ENCODE results near the gene ATP10A.

Gene ATP10A

DNA sequence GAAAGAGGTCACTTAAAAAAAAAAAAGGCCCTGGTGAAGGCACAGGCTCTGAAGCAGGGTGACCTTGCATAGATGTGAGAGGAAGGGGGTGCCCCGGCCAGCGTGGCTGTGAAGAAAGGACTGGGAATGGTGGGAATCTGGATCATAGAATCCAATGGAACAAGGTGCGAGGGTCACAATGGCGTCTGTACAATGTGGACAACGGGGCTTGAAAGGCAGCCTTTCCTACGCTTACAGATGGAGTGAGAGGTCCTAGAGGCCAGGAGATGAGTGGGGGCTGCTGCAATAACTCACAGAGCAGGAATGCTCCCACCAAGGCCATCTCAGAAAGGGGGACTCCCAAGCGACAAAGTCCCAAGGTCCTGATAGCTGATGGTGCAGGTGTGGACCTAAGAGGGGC, 162.2 kb downstream of the ATP10A start:
- no peak for DNase-seq (ENCODE audit: low spot score)

- no peak for DNase-seq (ENCODE audit: low spot score)
These were observed 165.5 kb downstream of the ATP10A start for GRCh38 chr15:25697586-25697985.

- DNase-seq (ENCODE audit: low spot score) = no peak
These were observed 167.0 kb downstream of the ATP10A start for GRCh38 chr15:25695875-25696760.

DNA sequence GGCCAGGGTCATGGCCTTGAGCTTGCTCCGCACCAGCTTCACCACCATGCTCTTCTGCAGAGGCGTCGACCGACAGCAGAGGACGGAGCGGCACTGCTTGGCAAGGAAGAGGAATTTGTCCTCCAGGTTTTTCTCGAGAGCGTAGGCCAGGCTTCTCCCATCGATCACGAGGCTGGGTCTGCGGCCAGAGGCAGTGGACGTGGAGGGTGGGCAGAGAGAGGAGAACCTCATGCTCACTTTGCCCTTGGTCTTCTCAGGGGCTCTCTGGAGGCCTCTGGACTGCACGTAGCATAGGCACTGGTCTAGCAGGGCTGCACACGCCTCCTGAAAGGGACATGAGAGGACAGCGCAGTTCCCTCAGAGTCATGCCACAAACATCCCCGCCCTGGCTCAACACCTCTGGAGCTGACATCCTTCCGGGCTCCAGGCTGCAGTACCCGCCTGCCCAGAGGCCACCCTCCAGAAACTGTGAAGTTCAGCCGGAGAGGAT, 168.3 kb downstream of the ATP10A start:
- DNase-seq (ENCODE audit: low spot score) = no peak

DNA sequence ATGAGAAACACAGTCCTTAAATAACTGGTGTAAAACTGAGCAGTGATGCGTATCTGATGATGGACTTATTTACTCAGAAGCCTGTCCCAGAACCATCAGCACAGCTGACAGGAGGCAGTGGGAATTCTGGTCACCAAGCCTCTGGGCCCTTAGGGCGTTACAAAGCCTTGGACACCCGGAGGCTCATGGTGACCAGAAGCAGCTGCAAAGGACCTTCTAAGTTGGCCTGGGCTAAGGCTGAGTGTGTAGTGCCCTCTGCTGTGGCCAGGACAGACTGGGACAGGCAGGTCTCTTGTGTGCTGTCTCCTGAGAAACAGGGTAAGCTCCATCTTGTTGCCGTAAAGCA, 168.9 kb downstream of the ATP10A start:
- DNase-seq (ENCODE audit: low spot score) = no peak

- DNase-seq (ENCODE audit: low spot score) = peak; percentile 73
These were observed 169.5 kb downstream of the ATP10A start for GRCh38 chr15:25693321-25694238.

DNA sequence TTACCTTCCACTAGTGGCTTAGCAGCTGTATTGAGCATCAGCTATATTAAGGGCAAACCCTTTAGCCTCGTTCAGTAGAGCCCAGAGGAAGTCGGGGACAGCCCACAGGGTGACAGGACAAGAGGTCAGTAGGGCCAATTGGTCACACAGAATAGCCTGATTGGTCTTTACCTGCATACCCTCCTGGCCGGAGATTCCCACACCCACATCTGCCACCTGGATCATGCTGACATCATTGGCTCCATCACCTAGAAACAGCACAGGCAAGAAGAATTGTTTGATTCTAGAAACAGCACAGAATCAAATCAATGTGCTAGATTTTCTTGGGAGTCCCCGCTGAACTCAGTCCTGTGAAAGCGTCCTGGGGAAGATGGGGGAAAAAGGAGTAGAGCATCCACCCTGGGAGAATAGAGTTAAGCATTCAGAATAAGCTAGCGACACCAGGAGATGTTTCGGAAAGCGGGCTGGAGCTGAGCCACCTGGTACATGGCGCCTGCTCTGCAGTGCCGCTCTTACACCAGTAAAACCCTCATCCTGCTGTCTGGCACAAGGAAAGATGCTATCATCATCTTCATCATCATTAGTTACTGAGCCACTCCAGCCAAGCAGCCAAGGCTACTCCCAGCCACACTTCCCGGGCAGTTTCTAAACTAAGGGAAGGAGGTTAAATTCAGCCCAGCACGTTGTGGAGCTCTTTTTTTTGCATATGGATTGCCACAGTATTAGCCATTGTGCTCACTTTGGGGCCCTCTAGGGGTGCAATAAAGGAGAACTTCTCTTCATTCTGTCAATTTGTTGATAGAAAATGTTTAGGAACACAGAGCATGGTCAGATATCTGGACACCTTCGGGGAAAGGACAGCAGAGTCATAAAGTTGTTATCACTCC, 171.3 kb downstream of the ATP10A start:
- peak; percentile 29 for DNase-seq (ENCODE audit: low spot score)

DNA sequence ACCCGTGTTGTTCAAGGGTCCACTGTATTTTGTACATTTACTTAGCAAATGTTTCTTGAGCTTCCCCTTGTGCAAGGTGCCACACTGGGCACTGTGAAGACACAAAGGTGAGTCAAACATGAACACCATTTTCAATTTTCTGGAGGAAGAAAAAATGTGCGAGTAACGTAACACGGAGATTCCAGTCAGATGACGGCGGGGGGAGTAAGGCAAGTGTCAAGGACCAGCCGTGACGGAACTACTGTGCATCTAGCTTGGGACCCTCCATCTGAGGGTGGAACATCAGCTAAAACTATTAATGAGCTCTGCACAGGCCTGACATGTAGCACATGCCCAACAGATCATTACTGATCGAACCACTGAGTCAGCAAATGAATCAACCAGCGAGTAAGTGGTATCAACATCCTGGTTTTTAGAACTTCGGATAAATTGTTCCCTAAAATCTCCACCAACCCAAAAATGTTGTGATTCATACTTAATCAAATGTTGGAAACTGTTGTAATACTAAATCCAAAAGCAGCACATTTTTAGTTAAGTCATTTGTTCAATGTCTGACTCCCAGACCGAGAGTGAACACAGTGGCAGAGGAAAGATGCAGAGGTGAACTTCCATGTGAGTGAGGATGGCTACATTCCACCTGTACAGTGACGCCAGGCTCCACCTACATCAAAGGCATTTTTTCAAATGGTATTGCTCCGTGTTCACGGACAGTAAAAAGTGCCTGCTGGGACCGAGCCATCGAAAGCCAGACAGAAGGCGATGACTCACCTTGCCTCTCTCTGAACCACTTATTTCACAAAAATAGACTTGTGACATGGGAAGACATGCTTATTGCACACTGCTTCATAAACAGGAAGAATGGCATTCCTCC, 172.2 kb downstream of the ATP10A start:
- DNase-seq (ENCODE audit: low spot score) = peak; percentile 81

DNA sequence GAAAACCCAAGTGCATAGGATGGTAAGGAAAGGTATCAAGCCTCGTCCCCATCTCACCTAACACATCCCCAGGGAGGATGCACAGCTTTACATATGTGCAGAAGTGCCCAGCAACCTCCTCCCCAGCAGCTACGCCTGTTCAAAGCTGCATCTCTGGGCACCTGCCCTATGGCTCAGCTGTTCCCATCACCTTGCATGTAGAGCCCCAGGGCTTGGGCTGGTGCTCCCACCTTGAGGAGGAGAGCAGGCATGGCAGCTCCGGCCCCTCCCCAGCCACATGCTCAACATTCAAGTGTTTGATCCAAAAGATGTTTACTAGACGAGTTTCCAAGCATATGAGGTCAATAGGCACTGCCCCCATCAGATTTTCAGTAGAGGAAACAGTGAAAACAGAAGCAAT, 173.5 kb downstream of the ATP10A start:
- no peak for DNase-seq (ENCODE audit: low spot score)

DNA sequence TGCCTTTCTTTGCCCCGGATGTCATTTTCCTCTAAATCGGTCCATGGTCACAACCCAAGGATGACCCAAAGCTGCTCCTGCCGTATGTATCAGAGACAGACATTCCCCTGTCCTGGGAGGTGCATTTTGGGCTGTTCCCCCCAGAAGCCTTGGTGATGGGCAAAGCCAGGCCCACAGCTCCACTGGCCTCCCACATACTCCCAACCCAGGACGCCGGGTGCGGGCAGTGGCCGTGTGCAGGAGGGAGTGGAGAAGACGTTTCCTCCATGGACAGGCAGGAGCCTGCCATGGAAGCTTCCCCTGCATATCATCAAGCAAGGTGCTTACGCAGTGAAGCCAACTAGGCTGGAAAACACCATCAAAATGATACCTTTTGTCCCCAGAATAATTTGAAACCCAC, 175.0 kb downstream of the ATP10A start:
- no peak for DNase-seq (ENCODE audit: low spot score)

DNA sequence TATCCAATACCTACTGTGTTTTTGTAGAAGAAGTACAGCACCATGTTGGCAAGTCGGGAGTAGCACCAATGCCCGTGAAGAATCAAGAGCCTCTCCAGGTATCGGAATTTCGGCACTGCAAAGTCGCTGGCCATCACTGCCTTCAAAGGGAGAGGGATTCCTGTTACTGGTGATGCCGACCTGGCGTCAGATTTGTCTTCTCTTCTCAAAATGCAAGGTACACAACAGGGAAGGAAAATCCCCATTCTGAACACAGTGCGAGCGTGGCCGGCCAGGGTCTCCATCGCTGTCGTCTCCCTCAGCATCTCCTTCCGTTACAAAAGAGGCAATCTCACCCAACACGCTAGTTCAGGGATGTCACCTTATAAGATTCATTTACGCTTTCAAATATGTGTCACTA, 175.4 kb downstream of the ATP10A start:
- no peak for DNase-seq (ENCODE audit: low spot score)

- no peak for DNase-seq (ENCODE audit: low spot score)
These were observed 175.9 kb downstream of the ATP10A start for GRCh38 chr15:25687276-25687675.

DNA sequence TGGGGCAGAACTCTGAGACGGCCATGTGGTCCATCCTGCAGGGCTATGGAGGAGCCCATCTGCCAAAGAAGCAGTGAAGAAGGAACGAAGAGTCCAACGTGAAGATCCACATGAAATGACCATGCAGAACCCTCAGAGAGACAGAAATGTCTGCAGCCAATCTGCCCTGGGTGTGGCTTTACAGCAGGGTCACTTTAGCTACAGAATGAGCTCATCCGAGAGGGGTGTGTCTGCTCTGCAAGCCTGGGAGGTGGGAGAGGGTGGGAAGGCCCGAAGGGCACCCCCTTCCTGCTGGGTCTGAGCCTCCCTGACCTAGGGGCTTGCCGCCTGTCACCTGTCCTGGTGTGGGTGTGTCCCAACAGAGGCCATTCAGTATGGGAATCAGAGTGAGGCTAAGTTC, 176.3 kb downstream of the ATP10A start:
- no peak for DNase-seq (ENCODE audit: low spot score)

DNA sequence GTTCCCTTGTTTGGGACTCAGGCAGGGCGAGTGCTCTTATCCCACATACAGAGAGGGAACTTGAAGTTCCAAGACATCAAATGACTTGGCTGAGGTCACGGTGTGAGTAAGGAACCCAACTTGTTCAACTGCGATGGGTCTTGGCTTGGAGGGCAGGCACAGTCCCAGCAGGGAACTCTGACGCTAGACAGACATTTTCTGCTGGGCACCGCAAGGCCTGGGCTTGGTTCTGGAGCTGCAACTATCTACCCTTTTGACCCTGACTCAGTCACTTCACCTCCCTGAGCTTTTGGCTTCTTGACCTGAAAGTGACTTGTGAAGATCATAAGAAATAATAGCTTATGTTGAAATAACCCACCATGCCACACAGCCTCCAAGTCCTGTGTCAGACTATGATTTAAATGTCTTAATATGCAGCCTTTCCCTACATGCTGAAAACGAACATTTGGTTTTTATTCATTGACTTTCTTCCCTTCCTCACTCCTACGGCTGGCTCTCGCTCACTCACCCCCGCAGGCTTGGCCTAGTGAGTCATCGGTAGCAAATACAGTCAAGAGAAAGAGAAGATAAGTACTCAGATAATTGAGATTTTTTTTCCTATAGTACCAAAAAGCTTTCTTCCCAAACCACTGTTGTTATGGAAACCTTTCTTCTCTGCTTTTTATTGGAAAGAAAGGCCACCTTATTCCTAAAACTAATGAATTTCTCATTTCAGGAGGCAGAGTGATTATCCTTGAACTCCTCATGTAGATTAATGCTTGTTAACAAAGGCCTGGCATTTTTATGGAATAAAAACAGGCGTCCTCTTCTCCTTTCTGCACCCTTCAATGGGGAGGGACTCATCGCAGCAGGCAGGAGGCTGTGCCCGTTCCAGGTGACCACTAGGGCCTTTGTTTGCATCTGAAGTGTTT, 178.4 kb downstream of the ATP10A start:
- DNase-seq (ENCODE audit: low spot score) = peak; percentile 91

GRCh38 chr15:25683911-25684310, 179.2 kb downstream of the ATP10A start:
- no peak for DNase-seq (ENCODE audit: low spot score)

DNA sequence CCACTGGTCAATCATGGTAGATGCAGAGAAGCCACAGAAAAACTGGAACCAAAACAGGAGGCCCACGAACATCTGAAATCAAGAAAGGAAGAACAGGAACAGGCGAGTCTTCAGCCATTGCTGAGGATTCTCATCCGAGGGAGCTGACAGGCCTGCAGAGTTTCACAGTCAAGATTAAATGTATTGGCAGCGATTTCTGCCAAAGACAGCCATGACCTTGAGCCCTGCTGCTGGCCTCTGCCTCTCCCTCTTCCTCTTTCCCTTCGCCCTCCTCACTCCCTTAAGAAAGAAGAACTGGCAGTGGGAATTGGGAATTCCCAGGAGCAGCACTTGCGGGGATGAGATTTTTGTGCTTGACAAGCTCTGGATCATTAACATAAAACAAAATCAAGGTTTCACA, 179.7 kb downstream of the ATP10A start:
- DNase-seq (ENCODE audit: low spot score) = no peak

- no peak for DNase-seq (ENCODE audit: low spot score)
These were observed 180.8 kb downstream of the ATP10A start for GRCh38 chr15:25682340-25682739.

GRCh38 chr15:25680686-25681025, 182.5 kb downstream of the ATP10A start:
- no peak for DNase-seq (ENCODE audit: low spot score)

GRCh38 chr15:25679964-25680685, 183.0 kb downstream of the ATP10A start:
- DNase-seq (ENCODE audit: low spot score) = no peak

Data from AG20443 (cell line).